Endothelial cell (in vitro differentiated cells): ENCODE data around the gene PLA2G4C. TPM values are rescaled to one million over a fixed set of nuclear protein-coding genes. Genes with fewer than 3 reads are reported as not detected.
A peak's percentile ranks its signal among the peaks of the same experiment; 100 is the strongest.

Experiments used
- DNase-seq: peaks from one replicate; pipeline ENCODE4 v3.0.0; 2021; ENCODE audit warnings: low spot score
- H3K27ac Mint-ChIP-seq: one replicate; pipeline ENCODE4 v1.8.0; 2021; ENCODE audit warnings: mixed read lengths, inconsistent platforms; ENCODE audit not compliant: unreplicated experiment
- H3K27me3 Mint-ChIP-seq: one replicate; pipeline ENCODE4 v1.8.0; 2021; ENCODE audit warnings: mild to moderate bottlenecking, moderate library complexity, mixed read lengths, inconsistent platforms; ENCODE audit not compliant: unreplicated experiment
- H3K36me3 Mint-ChIP-seq: one replicate; pipeline ENCODE4 v1.8.0; 2021; ENCODE audit warnings: mild to moderate bottlenecking, low read depth, mixed read lengths, inconsistent platforms; ENCODE audit not compliant: unreplicated experiment
- H3K4me1 Mint-ChIP-seq: one replicate; pipeline ENCODE4 v1.8.0; 2021; ENCODE audit warnings: mild to moderate bottlenecking, mixed read lengths, inconsistent platforms; ENCODE audit not compliant: unreplicated experiment
- H3K4me3 Mint-ChIP-seq: one replicate; pipeline ENCODE4 v1.8.0; 2021; ENCODE audit warnings: mild to moderate bottlenecking, mixed read lengths, inconsistent platforms; ENCODE audit not compliant: unreplicated experiment
- H3K9me3 Mint-ChIP-seq: one replicate; pipeline ENCODE4 v1.8.0; 2021; ENCODE audit warnings: mixed read lengths, inconsistent platforms; ENCODE audit not compliant: unreplicated experiment
- total RNA-seq: library from RNA; stranded (reverse); fragmentation: NEBNext Ultra II Directional; extraction: Animal tissue kit (Norgen Biotek cat#: 25700); gene quantifications from one replicate; pipeline ENCODE4 v1.2.1, GENCODE V29; 2021; ENCODE audit not compliant: unreplicated experiment
- TF ChIP-seq, protein P1 (sequence below): fragments of 200-600 bp; sonication (generic); IDR thresholded peaks from one replicate; pipeline ENCODE4 v1.5.0; 2021; ENCODE audit warnings: antibody characterized with exemption; ENCODE audit not compliant: unreplicated experiment

PLA2G4C gene
- total RNA-seq, 1 donor from 2014 or later: 1.1 TPM

GRCh38 chr19:48121909-48122371 lies 11.3 kb upstream of the PLA2G4C start:
- Mint-ChIP-seq H3K4me3 (no peak overlapping the region), H3K4me1 (peaks cover 23% of the 10 kb centered on the region), H3K9me3 (no peaks in the 10 kb centered on the region), H3K36me3 (peaks cover 25% of the 10 kb centered on the region), H3K27me3 (peaks cover 13% of the 10 kb centered on the region), H3K27ac (peak overlapping the region; percentile 96)
- TF ChIP-seq, protein P1, sequence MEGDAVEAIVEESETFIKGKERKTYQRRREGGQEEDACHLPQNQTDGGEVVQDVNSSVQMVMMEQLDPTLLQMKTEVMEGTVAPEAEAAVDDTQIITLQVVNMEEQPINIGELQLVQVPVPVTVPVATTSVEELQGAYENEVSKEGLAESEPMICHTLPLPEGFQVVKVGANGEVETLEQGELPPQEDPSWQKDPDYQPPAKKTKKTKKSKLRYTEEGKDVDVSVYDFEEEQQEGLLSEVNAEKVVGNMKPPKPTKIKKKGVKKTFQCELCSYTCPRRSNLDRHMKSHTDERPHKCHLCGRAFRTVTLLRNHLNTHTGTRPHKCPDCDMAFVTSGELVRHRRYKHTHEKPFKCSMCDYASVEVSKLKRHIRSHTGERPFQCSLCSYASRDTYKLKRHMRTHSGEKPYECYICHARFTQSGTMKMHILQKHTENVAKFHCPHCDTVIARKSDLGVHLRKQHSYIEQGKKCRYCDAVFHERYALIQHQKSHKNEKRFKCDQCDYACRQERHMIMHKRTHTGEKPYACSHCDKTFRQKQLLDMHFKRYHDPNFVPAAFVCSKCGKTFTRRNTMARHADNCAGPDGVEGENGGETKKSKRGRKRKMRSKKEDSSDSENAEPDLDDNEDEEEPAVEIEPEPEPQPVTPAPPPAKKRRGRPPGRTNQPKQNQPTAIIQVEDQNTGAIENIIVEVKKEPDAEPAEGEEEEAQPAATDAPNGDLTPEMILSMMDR: no peak
- DNase-seq: peak; percentile 15

- Mint-ChIP-seq H3K4me1 (peaks cover 23% of the 10 kb centered on the region), H3K9me3 (no peaks in the 10 kb centered on the region), H3K27ac (no peak overlapping the region), H3K4me3 (no peak overlapping the region), H3K27me3 (peaks cover 12% of the 10 kb centered on the region), H3K36me3 (peaks cover 21% of the 10 kb centered on the region)
- no peak for DNase-seq
- TF ChIP-seq, protein P1: no peak
Observed at GRCh38 chr19:48121066-48121465, 10.4 kb upstream of the PLA2G4C start.

DNA sequence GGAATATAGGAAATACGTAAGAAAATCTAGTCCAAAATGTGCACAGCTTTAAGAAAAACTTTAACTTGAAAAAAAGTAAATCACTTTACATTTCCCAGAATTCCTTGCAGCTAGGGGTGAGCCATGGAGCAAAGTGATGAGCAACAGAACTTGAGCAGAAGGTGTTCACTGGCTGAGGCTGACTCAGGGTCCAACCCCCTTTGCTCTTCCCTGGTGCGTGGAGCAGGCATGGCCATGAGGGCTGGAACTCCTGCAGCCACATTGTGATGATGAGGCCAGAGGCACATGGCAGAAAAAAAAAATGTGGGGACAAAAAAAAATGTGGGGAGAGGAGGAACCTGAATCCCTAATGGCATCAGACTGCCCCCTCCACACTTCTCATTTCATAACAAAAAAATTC lies 9.9 kb upstream of the PLA2G4C start:
- H3K27ac Mint-ChIP-seq: no peak overlapping the region

DNA sequence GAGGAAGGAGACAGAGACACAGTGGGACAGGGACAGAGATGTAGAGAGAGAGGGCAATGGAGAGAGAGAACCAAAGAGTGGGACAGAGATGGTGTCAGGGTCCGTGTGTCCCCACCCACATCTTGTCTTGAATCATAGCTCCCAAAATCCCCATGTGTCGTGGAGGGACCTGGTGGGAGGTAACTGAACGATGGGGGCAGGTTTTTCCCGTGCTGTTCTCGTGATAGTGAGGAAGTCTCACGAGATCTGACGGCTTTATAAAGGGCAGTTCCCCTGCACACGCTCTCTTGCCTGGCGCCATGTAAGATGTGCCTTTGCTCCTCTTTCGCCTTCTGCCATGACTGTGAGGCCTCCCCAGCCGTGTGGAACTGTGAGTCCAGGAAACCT lies 7.5 kb upstream of the PLA2G4C start:
- no peaks in the 10 kb centered on the region for H3K9me3 Mint-ChIP-seq
- TF ChIP-seq, protein P1: no peak
- H3K4me3 Mint-ChIP-seq: peak overlapping the region; percentile 38
- peaks cover 14% of the 10 kb centered on the region for H3K4me1 Mint-ChIP-seq
- no peak for DNase-seq
- peaks cover 21% of the 10 kb centered on the region for H3K36me3 Mint-ChIP-seq
- H3K27me3 Mint-ChIP-seq: peaks cover 7% of the 10 kb centered on the region
- H3K27ac Mint-ChIP-seq: no peak overlapping the region

More for the DNA sequence above, 9.9 kb upstream of the PLA2G4C start:
- no peak overlapping the region for H3K4me3 Mint-ChIP-seq
- DNase-seq: no peak
- no peaks in the 10 kb centered on the region for H3K9me3 Mint-ChIP-seq
- peaks cover 23% of the 10 kb centered on the region for H3K4me1 Mint-ChIP-seq
- TF ChIP-seq, protein P1: no peak
- H3K27me3 Mint-ChIP-seq: peaks cover 12% of the 10 kb centered on the region
- H3K36me3 Mint-ChIP-seq: peaks cover 21% of the 10 kb centered on the region

- H3K4me1 Mint-ChIP-seq: peaks cover 9% of the 10 kb centered on the region
- no peak overlapping the region for H3K27ac Mint-ChIP-seq
- peaks cover 21% of the 10 kb centered on the region for H3K36me3 Mint-ChIP-seq
- H3K4me3 Mint-ChIP-seq: peak overlapping the region; percentile 38
- peaks cover 8% of the 10 kb centered on the region for H3K27me3 Mint-ChIP-seq
- TF ChIP-seq, protein P1: no peak
- H3K9me3 Mint-ChIP-seq: no peaks in the 10 kb centered on the region
- DNase-seq: no peak
Observed at GRCh38 chr19:48117515-48118130, 7.0 kb upstream of the PLA2G4C start.
